MG63 (cell line): ENCODE data around the gene ECPAS. TPM values are rescaled to one million over a fixed set of nuclear protein-coding genes. Genes with fewer than 3 reads are reported as not detected.
"Not testable (repeated sequence)": the region's sequence is repeated elsewhere in the genome, so short reads cannot be mapped to it uniquely, and the experiment has no call there.

Experiments used
- DNase-seq: peaks from one replicate; pipeline ENCODE4 v3.0.0-alpha.2; 2020
- H3K27me3 ChIP-seq: fragments of 250-450 bp; sonication (Bioruptor Pico); 2 replicates; pipeline ENCODE4 v1.5.1; 2020; ENCODE audit warnings: mild to moderate bottlenecking, moderate library complexity
- H3K36me3 ChIP-seq: fragments of 250-450 bp; sonication (Bioruptor Pico); 2 replicates; pipeline ENCODE4 v1.5.1; 2020; ENCODE audit warnings: mild to moderate bottlenecking, moderate library complexity
- H3K4me3 ChIP-seq: fragments of 250-450 bp; sonication (Bioruptor Pico); 2 replicates; pipeline ENCODE4 v1.5.1; 2020; ENCODE audit warnings: mild to moderate bottlenecking, moderate library complexity
- H3K9me3 ChIP-seq: fragments of 250-450 bp; sonication (Bioruptor Pico); 2 replicates; pipeline ENCODE4 v1.5.1; 2020; ENCODE audit warnings: mild to moderate bottlenecking, moderate library complexity
- total RNA-seq: library from RNA; depleted of rRNA; stranded (reverse); fragments of >200 nt; shearing (Covaris generic); gene quantifications from 2 replicates; pipeline ENCODE4 v1.2.3, GENCODE V29; 2014; ENCODE audit warnings: low replicate concordance

Gene ECPAS
- total RNA-seq, 1 experiment from 2014 or later: 87.8 TPM

GRCh38 chr9:111483439-111483857 lies 735 bp downstream of the ECPAS start:
- Histone ChIP-seq H3K4me3 (peak overlapping the region; percentile 58; the same call in 1 of the 2 replicates), H3K36me3 (peaks cover 24% of the 10 kb centered on the region), H3K27me3 (no peaks in the 10 kb centered on the region), H3K9me3 (no peaks in the 10 kb centered on the region)
- DNase-seq: peak; percentile 56

DNA sequence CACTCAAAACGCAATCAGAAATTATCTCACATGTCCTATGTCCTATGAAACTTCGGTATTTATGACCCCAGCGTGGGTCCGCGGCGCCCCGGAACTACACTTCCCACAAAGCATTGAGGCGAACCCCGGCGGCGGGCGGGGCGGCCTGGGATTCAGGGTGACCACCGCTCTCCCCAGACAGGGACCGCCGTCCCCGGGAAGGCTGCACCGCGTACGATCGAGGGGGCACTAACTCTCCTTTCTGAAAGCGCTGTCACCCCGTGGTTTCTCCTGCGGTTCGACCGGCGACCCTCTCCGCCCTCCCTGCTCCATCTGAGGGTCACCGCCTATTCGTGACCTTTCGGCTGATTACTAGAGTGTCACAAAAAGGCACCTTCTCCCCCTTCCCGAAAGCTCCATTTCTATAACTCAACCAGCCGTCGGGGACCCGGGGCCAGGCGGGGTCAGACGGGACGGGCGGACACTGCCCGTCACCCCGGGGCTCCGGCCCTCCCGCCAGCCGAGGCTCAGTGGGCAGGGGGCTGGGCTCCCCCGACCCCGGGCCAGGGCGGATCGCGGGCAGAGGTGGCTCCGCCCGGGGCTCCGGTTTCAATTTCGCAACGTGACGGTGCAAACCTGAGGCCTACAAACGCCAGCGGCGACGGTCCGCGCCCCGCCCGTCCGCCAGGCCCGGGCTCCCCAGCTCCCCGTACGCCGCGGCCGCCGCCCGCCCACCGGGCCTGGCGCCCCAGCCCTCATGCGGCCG lies 1.3 kb downstream of the ECPAS start:
- no peaks in the 10 kb centered on the region for H3K9me3 ChIP-seq
- H3K27me3 ChIP-seq: no peaks in the 10 kb centered on the region
- H3K4me3 ChIP-seq: peak overlapping the region; percentile 93
- DNase-seq: peak; percentile 79
- H3K36me3 ChIP-seq: peaks cover 28% of the 10 kb centered on the region

DNA sequence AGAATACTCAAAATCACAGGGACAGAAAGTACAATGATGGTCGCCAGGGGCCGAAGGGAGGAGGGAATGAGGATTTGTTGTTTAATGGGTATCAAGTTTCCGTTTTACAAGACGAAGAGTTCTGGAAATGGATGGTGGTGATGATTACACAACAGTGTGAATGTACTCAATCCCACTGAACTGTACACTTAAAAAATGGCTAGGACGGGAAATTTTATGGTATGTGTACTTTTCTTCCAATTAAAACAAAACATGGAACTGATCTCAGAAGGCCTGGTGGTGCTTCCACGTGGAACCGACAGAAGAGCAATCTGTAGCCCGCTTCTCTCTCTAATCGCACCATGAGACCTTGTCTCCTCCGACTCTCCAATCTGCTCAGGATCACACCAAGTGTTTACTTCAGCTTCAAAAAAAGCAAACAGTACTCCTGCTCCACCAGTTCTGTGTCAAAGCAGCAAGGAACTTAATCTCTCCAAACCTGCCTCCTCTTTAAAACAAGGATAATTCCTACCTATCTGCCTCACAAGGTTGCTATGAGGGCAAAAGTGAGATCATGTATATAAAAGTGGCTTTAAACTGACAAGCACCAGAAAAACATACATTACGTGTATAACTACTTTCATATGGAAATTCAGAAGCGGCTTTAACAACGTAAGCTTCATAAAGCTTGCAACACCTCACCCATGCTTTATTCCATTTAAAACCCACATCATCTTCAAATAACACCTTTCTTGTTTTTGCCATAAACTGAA lies 2.1 kb downstream of the ECPAS start:
- H3K9me3 ChIP-seq: no peaks in the 10 kb centered on the region
- peaks cover 28% of the 10 kb centered on the region for H3K36me3 ChIP-seq
- DNase-seq: peak; percentile 12
- no peaks in the 10 kb centered on the region for H3K27me3 ChIP-seq
- H3K4me3 ChIP-seq: peak overlapping the region; percentile 93

GRCh38 chr9:111477677-111478076 lies 6.5 kb downstream of the ECPAS start:
- H3K36me3 ChIP-seq: peaks cover 25% of the 10 kb centered on the region
- no peak overlapping the region for H3K4me3 ChIP-seq
- no peaks in the 10 kb centered on the region for H3K9me3 ChIP-seq
- DNase-seq: no peak
- H3K27me3 ChIP-seq: no peaks in the 10 kb centered on the region

DNA sequence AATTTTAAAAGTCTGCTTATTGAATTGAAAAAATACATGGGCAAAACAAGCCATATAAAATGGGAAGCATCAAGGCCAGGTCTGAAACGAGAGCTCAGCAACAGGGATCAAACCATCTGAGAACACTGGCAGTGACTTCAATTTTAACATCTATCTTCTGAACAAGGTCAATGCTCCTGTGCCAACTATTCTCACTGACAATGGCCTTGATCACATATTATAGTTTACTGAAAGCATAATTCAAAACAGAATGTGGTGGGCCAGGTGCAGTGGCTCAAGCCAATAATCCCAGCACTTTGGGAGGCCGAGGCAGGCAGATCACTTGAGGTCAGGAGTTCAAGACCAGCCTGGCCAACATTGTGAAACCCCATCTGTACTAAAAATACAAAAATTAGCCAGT lies 9.0 kb downstream of the ECPAS start:
- Histone ChIP-seq H3K36me3 (peaks cover 20% of the 10 kb centered on the region), H3K27me3 (no peaks in the 10 kb centered on the region), H3K9me3 (no peaks in the 10 kb centered on the region), H3K4me3 (no peak overlapping the region)
- no peak for DNase-seq

DNA sequence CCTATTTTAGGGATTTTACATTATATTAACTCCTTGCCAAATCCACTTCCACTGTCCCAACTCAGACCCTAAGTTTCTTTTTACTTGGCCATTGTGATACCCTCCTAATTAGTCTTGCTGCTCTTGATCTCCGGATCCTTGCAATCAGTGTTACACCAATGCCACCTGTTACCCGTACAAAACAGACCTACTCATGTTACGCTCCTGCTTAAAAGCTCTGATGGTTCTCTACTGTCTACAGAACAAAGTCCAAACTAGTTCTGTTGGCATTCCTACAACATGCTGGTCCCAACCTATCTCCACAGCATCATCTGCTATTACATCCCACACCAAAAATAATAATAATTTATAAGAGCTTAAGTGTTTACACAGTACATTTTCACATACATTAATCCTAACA lies 9.8 kb downstream of the ECPAS start:
- H3K4me3 ChIP-seq: no peak overlapping the region
- no peaks in the 10 kb centered on the region for H3K27me3 ChIP-seq
- DNase-seq: no peak
- peaks cover 20% of the 10 kb centered on the region for H3K36me3 ChIP-seq
- H3K9me3 ChIP-seq: no peaks in the 10 kb centered on the region

DNA sequence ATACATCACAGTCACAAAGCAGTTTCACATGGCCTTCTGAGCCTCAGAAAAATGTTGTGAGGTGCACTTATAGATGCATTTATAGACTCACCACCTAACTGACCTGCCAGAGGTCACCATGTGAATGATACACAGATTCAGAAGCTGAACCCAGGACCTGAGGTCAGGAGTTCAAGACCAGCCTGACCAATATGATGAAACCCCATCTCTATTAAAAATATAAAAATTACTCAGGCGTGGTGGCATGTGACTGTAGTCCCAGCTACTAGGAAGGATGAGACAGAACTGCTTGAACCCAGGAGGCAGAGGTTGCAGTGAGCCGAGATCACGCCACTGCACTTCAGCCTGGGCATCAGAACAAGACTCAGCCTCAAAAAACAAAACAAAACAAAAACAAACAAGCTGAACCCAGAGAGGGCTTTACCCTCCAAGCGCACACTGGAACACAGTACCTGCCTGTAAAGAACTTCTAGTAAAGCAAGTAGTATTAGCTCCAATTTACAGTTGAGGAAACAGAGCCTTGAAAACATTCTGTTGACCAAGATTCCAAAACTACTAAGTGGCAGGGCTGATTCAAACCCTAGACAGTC lies 16.3 kb downstream of the ECPAS start:
- H3K36me3 ChIP-seq: peaks cover 20% of the 10 kb centered on the region
- H3K27me3 ChIP-seq: no peaks in the 10 kb centered on the region
- H3K9me3 ChIP-seq: no peaks in the 10 kb centered on the region
- no peak overlapping the region for H3K4me3 ChIP-seq
- no peak for DNase-seq

DNA sequence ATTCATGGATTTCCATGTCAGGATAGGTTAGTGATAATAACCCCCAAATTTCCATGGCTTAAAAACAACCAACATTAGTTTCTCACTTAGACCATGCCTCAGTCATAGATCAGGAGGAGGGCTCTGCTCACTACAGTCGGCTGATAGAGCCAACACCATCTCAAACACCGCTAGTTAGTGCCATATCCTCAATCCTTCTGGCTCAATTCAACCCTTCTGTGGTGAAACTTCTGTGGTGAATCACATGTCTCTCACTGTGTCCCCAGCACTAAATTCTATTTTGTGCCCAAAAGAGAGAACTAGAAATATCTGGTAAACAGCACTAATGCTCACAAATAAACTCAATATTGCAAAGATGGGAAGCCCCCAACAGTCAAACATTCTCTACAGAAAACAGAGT lies 21.1 kb downstream of the ECPAS start:
- H3K27me3 ChIP-seq: no peaks in the 10 kb centered on the region
- no peak for DNase-seq

GRCh38 chr9:111458139-111459009 lies 25.8 kb downstream of the ECPAS start:
- Histone ChIP-seq H3K27me3 (no peaks in the 10 kb centered on the region), H3K9me3 (peaks cover 5% of the 10 kb centered on the region; the same call in 1 of the 2 replicates), H3K4me3 (no peak overlapping the region), H3K36me3 (peaks cover 8% of the 10 kb centered on the region)
- DNase-seq: no peak

More for the DNA sequence above, 21.1 kb downstream of the ECPAS start:
- H3K9me3 ChIP-seq: peaks cover 5% of the 10 kb centered on the region; the same call in 1 of the 2 replicates
- H3K4me3 ChIP-seq: no peak overlapping the region
- peaks cover 13% of the 10 kb centered on the region for H3K36me3 ChIP-seq

- no peak for DNase-seq
- peaks cover 10% of the 10 kb centered on the region for H3K36me3 ChIP-seq
- no peaks in the 10 kb centered on the region; the same call in 1 of the 2 replicates for H3K9me3 ChIP-seq
- H3K27me3 ChIP-seq: no peaks in the 10 kb centered on the region
- H3K4me3 ChIP-seq: no peak overlapping the region
Observed at GRCh38 chr9:111456529-111456928, 27.7 kb downstream of the ECPAS start.

DNA sequence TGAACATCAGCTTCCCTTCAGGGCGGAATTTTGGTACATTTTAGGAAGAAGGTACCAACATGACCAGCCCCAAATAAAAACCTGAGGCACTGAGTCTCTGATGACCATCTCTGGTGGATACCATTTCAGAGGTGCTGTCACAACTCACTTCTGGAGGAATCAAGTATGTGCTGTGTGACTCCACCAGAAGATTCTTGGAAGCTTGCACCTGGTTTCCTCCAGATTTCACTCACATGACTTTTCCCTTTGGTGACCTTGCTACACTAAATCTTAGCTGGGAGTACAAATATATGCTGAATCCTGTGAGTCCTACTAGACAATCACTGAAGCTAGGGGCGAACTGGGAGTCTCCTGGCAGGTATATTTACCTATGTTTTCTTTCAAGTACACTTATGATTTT lies 28.5 kb downstream of the ECPAS start:
- Histone ChIP-seq H3K27me3 (no peaks in the 10 kb centered on the region), H3K9me3 (no peaks in the 10 kb centered on the region), H3K4me3 (no peak overlapping the region), H3K36me3 (peaks cover 16% of the 10 kb centered on the region)
- DNase-seq: no peak

DNA sequence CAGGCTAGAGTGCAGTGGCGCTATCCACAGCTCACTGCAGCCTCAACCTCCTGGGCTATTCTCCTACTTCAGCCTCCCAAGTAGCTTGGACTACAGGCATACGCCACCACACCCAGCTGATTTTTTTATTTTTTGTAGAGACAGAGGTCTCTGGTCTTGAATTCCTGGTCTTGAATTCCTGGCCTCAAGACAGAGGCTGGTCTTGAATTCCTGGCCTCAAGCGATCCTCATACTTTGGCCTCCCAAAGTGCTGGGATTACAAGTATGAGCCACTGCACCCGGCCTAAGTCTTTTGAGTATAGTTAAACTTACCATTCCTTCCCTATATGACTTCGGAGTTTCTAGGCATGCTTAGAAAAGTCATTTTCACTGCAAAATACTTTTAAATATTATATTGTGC lies 29.4 kb downstream of the ECPAS start:
- Histone ChIP-seq H3K27me3 (no peaks in the 10 kb centered on the region), H3K4me3 (no peak overlapping the region), H3K9me3 (no peaks in the 10 kb centered on the region), H3K36me3 (peaks cover 25% of the 10 kb centered on the region)
- DNase-seq: no peak

DNA sequence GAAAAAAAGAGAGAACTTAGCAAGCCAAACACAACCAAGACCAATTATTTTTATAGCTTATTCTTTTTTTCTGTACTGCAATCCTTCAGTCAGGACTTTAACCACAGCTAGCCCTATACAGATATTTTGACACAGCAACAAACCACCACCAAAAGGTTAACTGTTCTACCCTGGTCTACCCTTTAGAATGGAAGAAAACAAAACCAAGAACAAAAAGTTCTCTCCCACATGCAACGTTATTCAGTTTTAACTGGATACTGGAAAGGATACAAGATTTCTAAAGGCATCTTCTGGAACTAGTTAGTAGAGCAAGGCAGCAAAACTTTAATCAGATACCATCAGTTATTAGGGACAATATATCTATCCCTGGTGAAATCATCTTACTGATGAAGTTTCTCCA lies 32.6 kb downstream of the ECPAS start:
- Histone ChIP-seq H3K4me3 (no peak overlapping the region), H3K27me3 (no peaks in the 10 kb centered on the region), H3K36me3 (peaks cover 52% of the 10 kb centered on the region), H3K9me3 (no peaks in the 10 kb centered on the region)
- DNase-seq: no peak

DNA sequence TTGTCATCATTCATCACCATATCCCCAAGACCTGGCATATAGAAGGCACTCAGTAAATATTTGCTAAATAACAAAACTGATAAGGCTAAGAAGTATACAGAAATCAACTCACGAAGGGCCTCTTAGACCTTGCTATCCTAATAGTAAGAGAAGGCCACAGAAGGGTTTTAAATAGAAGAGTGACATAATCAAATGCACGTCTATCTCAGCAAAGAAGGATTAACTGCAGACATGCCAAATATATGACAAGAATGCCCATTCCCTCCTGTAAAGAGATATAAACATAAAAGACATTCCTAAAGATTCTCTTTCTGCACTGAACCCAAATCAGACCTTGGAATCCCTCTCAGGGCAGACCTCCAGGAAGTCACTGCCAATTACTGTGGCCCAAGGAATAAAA lies 34.1 kb downstream of the ECPAS start:
- Histone ChIP-seq H3K4me3 (no peak overlapping the region), H3K9me3 (no peaks in the 10 kb centered on the region), H3K36me3 (peaks cover 67% of the 10 kb centered on the region), H3K27me3 (no peaks in the 10 kb centered on the region)
- peak; percentile 9 for DNase-seq

DNA sequence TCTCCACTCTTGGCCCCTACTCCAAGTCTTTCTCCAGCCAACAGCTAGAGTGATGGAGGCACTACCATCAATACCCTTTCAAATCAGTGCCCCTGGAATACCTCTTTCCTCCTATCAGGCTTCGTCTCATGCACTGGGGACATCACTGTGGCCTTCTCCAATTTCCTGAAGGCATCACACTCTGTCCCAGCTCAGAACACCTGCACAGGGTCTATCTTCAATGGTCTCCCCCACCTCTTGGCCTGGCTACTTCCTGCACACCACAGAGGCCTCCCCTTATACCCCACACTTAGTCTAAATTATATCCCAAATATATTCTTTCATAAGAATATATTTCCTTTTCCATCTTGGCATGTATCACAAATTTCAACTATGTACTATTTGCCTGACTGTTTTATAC lies 34.5 kb downstream of the ECPAS start:
- Histone ChIP-seq H3K4me3 (no peak overlapping the region), H3K9me3 (no peaks in the 10 kb centered on the region), H3K27me3 (no peaks in the 10 kb centered on the region), H3K36me3 (peaks cover 68% of the 10 kb centered on the region)
- DNase-seq: no peak

DNA sequence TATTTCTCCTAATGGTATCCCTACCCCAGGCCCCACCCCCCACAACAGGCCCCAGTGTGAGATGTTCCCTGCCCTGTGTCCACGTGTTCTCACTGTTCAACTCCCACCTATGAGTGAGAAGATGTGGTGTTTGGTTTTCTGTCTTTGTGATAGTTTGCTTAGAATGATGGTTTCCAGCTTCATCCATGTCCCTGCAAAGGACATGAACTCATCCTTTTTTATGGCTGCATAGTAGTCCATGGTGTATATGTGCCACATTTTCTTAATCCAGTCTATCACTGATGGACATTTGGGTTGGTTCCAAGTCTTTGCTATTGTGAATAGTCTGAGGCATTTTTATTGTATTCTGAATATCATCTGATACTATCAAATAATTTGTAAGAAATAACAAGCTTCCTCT lies 38.4 kb downstream of the ECPAS start:
- DNase-seq, H3K9me3 ChIP-seq, H3K27me3 ChIP-seq, H3K4me3 ChIP-seq: not testable (repeated sequence)
- H3K36me3 ChIP-seq: peaks cover 83% of the 10 kb centered on the region

DNA sequence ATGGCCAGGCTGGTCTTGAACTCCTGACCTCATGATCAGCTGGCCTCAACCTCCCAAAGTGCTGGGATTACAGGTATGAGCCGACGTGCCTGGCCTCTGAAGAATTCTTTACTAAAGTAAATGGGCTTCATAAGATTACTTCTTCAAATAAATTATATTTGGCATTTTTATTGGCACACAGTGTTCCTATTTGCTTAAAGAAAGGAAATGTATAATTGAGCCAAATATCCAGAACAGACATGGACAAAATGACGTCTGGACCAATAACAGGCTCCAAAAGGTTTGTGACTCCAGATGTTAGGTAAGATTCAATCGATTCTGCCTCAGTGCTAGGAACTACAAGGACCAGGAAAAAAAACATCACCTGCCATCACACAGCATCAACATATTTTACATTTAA lies 40.7 kb downstream of the ECPAS start:
- H3K36me3 ChIP-seq: peaks cover 82% of the 10 kb centered on the region
- no peak for DNase-seq
- H3K9me3 ChIP-seq: no peaks in the 10 kb centered on the region
- H3K27me3 ChIP-seq: no peaks in the 10 kb centered on the region
- H3K4me3 ChIP-seq: no peak overlapping the region
